ENCODE data around the gene ABLIM1.
A peak's percentile ranks its signal among the peaks of the same experiment; 100 is the strongest.

Gene ABLIM1

DNA sequence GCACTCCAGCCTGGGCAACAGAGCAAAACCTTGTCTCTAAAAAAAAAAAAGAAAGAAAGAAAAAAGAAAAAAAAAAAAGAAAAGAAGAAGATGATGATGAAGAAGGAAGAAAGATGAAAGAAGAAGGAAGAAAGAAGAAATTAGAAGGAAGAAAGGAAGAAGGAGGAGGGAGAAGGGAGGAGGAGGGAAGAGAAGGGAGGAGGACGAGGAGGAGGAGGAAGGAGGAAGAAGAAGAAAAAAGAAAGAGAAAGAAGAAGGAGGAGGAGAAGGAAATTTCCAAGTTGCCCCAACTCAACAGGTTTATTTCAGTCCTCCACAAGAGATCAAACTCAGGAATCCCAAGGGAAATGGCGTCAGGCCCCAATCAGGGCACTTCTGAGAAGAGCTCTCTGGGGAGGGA lies 115.7 kb downstream of the ABLIM1 start:
- no peak for DNase-seq

DNA sequence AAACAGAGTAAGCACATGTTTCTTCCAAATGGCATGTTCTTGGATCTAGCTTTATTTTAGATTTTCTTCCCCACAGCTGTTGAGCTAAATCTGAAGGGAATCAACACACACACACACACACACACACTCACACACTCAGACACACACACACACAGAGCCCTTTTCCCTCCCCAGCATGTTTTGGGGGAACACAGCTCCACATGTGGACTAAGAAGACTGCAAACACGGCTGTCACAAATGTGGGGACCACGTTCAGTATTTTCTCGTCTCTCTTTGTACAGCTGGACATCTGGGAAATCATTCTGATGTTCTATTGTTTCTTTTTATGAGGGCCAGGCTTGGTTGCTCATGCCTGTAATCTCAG lies 116.3 kb downstream of the ABLIM1 start:
- no peak for DNase-seq

DNA sequence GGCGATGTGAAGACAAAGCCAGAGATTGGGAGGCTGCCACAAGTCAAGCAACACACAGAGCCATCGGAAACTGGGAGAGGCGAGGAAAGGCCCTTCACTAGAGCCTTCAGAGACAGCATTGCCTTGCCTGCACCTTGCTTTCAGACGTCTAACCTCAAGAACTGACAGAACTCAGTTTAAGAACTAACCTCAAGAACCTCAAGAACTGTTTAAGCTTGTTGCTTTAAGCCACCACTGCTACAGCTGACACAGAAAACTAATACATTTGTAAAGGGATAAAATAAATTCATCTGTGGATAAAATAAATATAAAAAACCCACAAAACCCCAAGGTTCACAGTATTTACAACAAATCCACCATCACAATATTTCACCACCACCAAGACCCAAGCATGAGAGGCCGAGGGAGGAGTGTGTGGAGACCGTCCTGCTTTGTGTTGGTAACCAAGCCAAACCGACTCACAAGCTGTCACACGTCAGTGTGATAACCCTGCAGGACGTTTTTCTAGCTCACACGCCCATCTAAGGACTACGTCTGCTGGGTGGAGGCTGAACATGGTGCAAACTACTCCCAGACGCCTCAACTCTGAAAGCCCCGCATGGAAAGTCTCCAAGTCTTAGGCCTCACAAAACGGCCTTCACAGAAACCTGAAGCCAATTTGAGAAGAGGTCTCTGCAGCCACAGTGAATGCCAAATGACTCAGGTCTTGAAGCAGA lies 116.8 kb downstream of the ABLIM1 start:
- peak; percentile 82 to 87 for DNase-seq

DNA sequence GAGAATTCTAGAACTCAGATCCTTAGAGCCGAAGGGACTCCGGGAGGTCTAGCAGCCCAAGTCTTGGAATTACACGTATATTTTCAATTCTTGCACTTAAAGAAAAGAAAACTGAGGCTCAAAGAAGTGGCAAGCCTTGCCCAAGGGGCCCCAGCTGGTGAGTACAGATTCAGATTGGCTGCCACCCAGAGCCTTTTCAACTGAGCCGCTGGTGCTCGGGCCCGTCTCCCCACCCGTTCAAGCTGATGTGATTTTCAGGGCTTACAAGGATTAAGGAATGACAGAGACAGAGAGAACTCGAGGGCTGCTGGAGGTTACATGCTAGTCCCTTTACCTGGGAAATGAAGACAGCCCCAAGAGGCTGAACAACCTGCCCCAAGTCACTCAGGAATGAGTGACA lies 117.8 kb downstream of the ABLIM1 start:
- DNase-seq, result no peak

DNA sequence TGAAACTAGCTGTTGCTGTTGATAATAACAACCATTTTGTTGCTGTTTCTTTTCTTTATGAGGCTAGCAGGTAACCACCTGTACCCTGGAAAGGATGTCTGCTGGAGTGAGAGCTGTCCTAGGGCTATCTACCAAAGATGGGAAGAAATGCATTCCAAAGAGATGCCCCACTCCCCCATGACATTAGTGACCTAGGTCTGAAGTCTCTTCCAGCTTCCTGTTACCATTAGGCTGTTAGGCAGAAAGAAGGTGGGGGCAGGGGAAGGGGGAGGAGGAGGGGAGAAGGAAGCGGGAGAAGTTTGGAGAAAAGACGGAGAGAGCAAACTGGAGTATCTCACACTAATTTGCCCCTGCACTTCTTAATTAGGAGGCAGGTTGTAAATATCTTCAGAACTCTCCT lies 118.5 kb downstream of the ABLIM1 start:
- no peak for DNase-seq

DNA sequence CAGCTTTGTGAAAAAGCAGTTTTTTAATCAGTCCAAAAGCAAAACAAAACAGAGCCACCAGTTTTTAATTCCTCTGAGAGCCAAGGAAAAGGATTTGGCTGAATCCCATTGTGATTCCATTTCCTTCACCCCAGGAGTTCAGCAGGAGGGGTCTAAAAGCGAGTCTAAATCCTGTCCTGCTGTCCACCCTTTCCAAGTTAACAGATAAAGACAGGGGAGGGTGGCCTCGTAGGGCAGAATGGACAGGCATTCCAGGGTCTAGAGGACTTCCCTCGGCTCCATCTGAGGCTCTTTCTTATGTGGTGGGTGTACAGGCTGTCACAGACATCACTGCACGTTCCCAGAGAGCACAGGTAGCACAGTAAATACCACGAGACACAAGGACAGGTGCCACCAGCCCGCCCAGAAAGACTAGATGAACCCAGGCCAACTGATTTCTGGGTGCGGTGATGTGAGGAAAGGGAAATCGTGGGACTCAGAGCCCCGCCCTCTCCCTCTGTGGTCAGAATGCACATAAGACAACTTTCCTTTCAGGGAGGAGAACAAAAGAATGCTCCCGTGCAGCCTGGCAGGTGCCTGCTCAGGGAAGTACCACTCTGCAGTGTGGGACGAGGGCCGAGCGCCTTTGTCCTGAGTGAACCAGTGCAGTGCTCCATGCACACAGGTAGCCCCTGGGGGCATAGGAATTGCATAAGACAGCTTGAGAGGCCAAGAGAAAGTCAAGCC lies 119.7 kb downstream of the ABLIM1 start:
- peak; percentile 43 to 59 for DNase-seq

DNA sequence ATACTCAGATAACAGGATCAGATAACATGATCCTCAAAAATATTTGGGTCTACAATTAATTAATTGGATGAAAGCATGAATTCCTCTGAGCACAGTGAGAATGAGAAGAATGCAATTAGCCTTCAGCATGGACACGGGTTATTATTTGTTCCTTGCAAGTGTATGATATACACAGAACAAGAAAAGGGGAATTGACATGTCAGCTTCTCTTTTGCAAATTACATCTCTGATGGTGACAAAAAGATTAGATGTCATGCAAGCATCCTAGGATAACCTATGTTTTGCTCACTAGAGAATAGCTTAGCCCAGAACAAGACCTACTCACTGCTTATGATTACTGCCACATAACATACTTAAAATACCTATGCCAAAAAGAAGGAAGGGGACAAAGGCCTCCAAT lies 120.3 kb downstream of the ABLIM1 start:
- no peak for DNase-seq

DNA sequence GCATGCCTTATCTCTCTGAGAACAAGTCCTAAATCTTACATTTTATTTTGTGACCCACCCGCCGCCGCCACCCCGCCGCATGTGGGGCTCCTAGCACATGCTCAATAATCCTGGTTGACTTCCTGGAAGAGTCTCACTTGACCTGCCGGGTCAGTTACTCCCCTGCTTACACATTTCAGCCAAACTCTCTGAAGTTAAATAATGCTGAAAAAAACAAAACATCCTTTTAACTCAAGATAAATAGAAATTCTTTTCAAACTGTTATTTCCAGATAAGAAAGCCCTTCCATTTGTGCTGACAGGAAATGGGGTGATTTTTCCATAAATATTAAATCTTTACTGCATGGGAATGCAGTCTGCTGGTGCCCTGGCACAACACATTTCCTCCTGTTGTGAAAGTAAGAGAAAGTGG lies 123.5 kb downstream of the ABLIM1 start:
- no peak for DNase-seq

DNA sequence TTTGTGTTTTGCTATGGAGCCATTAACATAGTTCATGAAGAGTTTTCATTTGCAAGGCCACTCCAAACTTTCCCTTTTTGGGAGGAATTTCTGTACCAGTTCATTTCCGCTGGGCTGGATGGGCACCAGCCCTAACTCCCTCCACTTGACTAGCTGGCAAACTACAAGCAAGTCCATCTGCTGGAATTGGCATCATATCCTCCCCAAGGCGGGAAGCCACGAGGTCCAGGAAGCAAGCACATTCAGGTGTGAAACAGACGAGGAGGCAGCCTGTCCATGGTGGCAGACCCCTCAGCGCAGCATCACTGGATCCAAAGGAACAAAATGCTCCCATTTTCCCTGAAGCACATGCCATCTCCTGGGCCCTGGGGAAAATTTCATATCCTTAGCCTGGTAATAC lies 125.8 kb downstream of the ABLIM1 start:
- DNase-seq, result no peak

DNA sequence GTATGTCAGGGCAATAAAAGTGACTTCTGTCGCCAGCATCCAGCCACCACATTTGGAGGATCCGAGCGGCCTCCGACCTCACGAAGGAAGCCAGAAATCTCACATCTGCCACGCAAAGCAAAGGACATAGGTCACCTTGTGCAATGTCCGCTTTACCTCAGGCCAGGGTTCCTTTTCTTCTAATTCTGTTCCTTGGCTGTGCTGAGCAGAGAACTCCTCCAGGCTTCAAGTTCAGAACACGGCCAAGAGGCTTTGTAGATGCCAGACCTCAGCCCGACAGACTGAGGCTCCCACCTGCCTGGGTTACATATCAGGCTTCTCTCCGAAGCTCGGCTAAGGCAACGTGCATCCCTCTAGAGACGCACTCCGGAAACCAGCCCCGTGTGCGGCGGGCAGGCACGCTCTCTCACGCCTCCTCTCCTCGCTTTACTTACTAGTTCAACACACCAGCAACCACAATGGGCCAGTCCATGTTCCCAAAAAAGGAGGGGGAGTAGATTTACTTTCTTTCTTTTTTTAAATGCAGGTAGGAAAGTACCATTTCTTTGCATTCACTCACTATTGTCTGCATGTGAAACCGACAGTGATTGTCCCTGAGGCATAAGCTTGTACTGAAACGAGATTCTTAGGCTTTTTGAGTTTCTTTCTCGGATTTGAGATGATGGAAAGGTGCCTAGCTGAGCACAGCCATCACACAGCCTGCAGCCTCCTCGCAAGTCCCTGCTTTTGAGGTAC lies 131.4 kb downstream of the ABLIM1 start:
- peak; percentile 93 for DNase-seq

DNA sequence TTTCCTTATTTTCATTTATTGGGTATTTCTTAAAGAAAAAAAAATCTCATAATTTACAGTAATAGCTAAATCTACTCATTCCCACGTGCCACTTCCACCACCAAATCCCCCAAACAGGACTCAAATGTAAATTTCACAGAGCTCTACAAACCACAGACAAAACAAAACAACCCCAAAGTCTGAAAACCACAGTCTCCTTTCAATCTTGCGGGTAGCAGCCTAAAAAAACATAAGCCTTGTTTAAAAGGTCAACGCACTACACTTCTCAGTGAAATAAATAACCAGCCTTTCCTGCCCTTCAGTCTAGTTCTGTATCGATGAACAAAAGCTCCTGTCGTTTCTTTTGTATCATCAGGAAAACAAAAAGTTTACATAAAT lies 132.0 kb downstream of the ABLIM1 start:
- peak in 1 of 2 donors; percentile 69 for DNase-seq

DNA sequence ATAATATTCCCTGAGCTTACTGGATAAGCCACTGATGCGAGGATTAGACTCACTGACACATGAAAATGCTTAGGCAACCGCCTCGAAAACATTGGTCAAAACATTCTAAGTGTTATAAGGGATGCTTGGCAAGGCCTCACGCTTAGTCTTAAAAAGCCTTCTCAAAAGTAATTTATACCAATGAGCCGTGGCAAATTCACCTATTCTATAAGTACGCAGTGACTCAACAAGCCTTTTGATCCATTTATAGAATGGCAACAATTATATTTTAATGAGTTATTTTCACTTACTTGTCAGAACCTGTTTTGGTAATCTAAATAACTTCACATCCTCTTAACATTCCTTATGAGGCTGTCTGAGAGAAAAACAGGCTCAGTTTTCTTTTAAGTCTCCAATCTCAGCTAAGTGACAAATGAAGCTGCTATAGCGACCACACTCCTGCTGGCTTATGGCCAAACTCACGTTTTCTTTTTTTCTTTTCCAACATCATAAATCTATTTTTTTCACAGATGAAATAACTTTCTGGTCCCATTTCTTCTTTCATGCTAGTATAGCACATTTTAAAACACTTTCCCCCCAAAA lies 132.6 kb downstream of the ABLIM1 start:
- DNase-seq, result peak in 1 of 2 donors; percentile 46

DNA sequence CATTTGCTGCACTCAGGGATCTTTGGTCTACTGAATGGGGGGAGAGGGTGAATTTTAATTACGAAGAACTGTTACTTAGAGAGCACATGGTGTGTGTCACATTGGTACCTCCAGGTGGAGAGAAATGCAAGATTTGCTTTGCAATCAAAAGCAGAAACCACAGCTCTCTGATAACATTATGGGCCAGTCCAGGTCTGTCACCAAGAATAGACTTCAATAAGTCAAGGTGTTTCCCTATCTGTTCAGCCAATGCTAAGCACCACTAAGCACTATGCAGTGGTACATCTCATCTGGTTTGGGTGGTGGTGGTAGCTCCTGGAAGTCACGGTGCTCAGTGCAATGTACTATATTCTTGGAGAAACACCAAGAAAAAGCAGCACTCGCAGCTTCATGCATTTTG lies 134.2 kb downstream of the ABLIM1 start:
- peak in 1 of 2 donors; percentile 31 for DNase-seq

DNA sequence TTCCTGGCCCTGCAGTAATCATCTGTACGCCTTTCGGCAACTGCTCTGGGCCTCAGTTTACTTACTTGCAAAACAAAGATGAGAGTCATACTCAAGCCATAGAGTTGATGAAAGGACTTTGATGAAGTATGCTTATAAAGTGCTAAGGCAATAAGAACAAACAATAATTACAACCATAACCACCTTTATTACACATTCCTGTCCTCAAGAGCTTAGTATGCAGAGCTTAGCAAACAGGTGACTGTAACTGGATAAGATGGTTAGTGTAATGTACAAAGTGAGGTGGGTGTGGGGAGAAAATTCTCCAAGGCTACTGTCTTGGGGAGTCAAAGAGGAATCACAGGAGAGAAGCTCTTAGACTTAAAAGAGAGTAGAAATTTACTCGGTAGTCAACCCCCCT lies 136.8 kb downstream of the ABLIM1 start:
- DNase-seq, result no peak

DNA sequence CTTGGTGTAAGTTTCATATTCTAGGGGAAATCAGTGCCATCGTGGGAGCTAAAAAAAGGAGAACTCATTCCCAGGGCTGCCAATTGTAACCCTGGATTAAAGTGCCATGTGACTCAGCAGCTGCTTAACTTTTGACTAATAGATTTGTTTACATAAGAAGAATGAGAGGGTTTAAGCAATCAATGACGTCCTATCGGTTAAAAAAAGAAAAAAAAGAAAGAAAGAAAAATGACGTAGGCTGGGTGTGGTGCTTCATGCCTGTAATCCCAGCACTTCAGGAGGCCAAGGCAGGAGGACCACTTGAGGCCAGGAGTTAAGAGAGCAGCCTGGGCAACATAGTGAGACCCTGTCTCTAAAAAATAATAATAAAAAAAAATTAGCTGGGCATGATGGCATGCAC lies 137.6 kb downstream of the ABLIM1 start:
- no peak for DNase-seq

DNA sequence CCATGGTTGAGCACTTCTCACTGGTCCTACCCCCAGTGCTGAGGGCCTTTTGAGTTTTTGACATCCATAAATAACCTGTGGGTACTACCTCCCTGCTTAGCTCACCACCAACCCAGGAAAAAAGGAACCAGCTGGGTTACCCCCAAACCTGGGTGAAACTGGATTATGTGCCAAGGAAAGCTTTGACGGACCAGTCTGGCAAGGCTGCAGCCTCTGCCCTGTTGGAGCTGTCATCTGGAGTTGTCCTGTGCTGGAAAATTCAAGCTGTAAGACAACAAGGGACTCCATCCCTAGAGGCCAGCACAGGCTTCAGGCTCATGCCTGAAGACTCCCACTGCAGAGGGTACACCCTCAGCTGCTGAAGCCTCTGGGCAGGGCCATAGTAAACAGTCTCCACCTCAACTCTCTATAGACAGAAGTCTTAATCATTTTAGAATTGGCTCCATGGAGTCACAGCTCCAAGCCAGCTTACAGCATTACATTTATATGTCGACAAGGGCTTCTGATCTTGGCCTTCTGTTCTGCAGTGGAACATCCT lies 138.2 kb downstream of the ABLIM1 start:
- no peak for DNase-seq

DNA sequence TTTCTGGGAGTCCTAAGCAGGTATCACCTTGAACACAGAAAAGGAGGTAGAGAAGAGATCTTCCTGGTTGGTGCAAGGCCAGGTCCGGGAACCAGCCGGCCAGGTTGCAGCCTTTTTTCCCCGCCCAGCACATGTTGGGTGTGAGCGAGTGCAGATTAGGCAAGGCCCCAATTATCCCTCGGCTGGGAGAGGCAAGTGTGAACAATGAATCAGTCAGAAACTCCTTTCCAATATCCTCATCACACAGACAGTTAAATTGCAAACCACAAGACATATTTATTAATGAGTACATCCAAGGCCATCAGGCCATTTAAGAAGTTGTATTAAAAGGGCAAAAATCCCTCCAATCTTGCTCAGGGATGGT lies 138.8 kb downstream of the ABLIM1 start:
- DNase-seq, result no peak

DNA sequence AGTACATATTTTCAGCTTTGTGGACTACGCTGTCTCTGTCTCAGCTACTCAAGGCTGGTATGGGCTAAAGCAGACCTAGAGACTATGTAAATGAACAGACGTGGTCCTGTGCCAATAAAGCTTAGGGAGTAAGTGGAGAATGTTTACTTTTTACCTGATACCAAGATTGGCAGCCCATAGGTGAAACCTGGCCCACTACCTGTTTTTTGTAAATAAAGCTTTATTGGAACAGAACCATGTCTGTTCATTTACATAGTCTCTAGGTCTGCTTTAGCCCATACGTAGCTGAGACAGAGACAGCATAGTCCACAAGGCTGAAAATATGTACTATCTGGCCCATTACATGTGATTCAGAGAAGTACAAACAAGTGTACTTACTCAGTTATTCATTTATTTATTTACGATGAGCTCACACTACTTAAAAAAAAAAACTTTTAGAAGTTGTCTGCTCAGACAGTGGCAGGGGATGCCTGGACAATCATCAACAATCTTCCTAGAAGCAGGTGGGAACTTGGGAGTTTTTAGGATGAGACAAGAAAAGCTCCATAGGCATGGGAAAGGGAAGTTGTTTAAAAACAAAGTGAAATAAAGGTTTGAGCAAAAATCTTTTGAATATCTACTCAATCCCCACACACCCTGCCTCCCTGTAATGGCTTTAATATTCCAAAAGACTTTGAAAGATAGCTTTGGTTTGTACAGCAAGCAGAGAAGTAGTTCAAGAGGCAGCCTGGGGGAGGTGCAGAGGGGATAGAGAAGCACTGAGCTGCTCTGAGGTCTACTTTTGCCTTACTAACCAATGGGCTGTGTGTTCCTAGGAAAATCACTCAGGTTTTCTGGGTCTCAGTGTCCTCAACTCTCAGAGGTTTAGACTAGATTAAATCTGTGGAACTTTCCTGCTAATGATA lies 139.4 kb downstream of the ABLIM1 start:
- DNase-seq, result no peak

DNA sequence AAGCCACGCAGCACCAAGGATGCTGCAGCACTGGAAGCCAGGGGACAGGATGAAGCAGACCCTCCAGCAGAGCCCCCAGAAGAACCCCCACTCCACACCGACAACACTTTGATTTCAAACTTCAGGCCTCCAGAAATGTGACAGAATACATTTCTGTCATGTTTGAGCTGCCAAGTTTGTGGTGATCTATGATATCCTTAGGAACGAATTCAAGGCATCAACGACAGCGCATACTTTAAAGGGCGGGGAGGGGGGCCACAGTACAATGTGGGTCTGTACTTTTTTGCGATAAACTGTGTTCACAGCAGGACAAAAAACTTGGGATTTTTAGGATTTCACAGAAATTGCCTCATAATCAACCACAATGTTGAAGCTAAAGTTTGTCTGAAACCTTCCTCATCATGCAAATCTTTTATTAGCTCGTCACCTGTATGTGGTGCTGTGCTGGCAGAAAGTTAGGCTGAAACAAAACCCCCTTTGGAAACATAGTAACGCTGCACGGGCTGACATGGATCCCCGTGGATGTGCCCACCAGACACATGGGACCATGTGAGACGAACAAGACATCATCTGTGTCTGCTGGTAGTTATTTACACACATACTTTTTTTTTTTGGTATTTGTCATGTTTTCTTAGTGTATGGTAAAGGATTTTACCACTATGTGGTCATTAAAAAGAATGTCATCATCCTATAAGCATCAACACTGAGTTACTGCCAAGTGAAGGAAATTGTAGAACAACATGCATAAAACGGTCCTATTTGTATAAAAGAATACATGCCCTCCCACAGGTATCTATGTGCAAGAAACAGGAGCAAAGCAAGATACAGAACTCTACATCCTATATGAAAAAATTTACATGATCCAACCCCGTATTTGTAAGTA lies 140.5 kb downstream of the ABLIM1 start:
- no peak for DNase-seq

DNA sequence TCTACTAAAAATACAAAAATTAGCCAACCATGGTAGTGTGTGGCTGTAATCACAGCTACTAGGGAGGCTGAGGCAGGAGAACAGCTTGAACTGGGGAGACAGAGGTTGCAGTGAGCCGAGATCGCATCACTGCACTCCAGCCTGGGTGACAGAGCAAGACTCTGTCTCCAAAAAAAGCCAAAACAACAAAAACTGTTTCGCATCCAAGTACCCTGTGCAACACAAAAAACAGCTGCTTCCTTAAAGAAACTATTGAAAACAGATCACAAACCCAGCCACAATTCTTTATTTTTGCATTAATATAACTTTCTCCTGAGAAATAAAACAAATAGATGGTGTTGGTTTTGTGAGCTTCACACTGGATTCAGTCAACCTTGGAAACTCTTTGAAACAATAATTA lies 141.7 kb downstream of the ABLIM1 start:
- no peak for DNase-seq

DNA sequence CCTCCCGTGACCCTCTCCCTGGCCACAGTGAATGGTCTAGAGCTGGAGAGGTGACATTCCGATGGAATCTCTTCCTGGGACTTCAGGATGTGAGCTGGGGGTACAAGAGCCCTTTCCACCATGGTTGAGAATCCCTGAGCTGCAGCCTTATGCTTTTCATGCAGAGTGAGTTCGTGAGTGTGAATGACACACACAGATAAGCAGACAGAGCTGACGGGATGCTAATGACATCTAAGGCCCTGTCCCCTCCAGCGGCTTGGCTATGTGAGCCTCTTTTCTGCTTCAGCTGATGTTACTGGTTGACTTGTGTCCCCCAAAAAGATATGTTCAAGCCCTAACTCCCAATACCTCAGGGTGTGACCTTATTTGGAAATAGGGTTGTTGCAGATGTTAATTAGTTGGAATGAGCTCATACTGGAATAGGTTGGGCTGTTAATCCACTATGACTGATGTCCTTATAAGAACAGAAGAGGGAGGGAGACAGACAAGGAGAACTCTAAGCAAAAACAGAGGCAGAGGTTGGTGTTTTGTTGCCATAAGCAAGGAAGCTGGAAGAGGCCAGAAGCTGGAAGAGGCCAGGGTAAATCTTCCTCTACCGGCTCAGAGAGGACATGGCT lies 142.7 kb downstream of the ABLIM1 start:
- DNase-seq, result no peak
